NB4 (cell line): Measurements from ENCODE around the gene IL17A.

Experiments
- DNase-seq: peaks from one replicate; pipeline ENCODE4 v3.0.0; 2010; ENCODE audit warnings: low read depth
- H3K4me3 ChIP-seq: one replicate; pipeline ENCODE4 v1.5.1; 2011; ENCODE audit warnings: mild to moderate bottlenecking, low read depth, low read length, moderate library complexity
- CTCF ChIP-seq: IDR thresholded peaks from one replicate; pipeline ENCODE4 v1.5.1; 2012; ENCODE audit warnings: low read depth, low read length
- MAX ChIP-seq: IDR thresholded peaks from 2 replicates; pipeline ENCODE4 v1.6.1; 2011; ENCODE audit warnings: low read depth, low read length
- MYC ChIP-seq: IDR thresholded peaks from 2 replicates; pipeline ENCODE4 v1.6.1; 2011; ENCODE audit warnings: low read depth, low read length
- POLR2A ChIP-seq: IDR thresholded peaks from 2 replicates; pipeline ENCODE4 v1.6.1; 2011; ENCODE audit warnings: mild to moderate bottlenecking; ENCODE audit not compliant: insufficient read length; ENCODE audit errors: extremely low read depth

IL17A gene

GRCh38 chr6:52143551-52143950, 42.6 kb upstream of the IL17A start:
- no peak for DNase-seq
- no peak overlapping the region for H3K4me3 ChIP-seq
- TF ChIP-seq CTCF, result no peak
- no peak for TF ChIP-seq MAX
- TF ChIP-seq POLR2A, result no peak
- no peak for TF ChIP-seq MYC

GRCh38 chr6:52144196-52145076, 41.7 kb upstream of the IL17A start:
- H3K4me3 ChIP-seq, result no peak overlapping the region
- TF ChIP-seq MAX (no peak), CTCF (no peak), MYC (no peak), POLR2A (no peak)
- no peak for DNase-seq

GRCh38 chr6:52146851-52147445, 39.2 kb upstream of the IL17A start:
- H3K4me3 ChIP-seq, result no peak overlapping the region
- no peak for TF ChIP-seq MAX
- TF ChIP-seq MYC, result no peak
- TF ChIP-seq POLR2A, result no peak
- no peak for TF ChIP-seq CTCF
- no peak for DNase-seq

- H3K4me3 ChIP-seq, result no peak overlapping the region
- no peak for TF ChIP-seq MYC
- TF ChIP-seq CTCF, result no peak
- TF ChIP-seq POLR2A, result no peak
- no peak for TF ChIP-seq MAX
- DNase-seq, result no peak
Measured at GRCh38 chr6:52149076-52149475, 37.1 kb upstream of the IL17A start.

- no peak overlapping the region for H3K4me3 ChIP-seq
- DNase-seq, result no peak
- TF ChIP-seq CTCF, result no peak
- no peak for TF ChIP-seq MAX
- no peak for TF ChIP-seq POLR2A
- no peak for TF ChIP-seq MYC
Measured at GRCh38 chr6:52149949-52150348, 36.2 kb upstream of the IL17A start.
